ENCODE results near the gene MARCHF2.
"Not testable (repeated sequence)": the region's sequence is repeated elsewhere in the genome, so short reads cannot be mapped to it uniquely, and the experiment has no call there.

Gene MARCHF2

GRCh38 chr19:8399681-8400188 lies 13.4 kb upstream of the MARCHF2 start:
- no peaks in the 10 kb centered on the region for H3K27me3 ChIP-seq (ENCODE audit: control insufficient read depth, insufficient read depth, low read length)
- no peaks in the 10 kb centered on the region for H3K9me3 ChIP-seq (replicated peaks; ENCODE audit: low read length)
- no peak overlapping the region for H3K4me2 ChIP-seq (ENCODE audit: low read length)
- peaks cover 16% of the 10 kb centered on the region for H3K4me1 ChIP-seq (ENCODE audit: control insufficient read depth, insufficient read depth, low read length)
- H3K4me3 ChIP-seq (ENCODE audit: low read length): no peak overlapping the region
- H3K9ac ChIP-seq (ENCODE audit: low read depth, low read length): no peak overlapping the region
- peaks cover 26% of the 10 kb centered on the region for H3K36me3 ChIP-seq (ENCODE audit: insufficient read depth, low read length)

- Histone ChIP-seq H3K4me3 (ENCODE audit: low read length) (no peak overlapping the region), H3K9me3 (replicated peaks; ENCODE audit: low read length) (no peaks in the 10 kb centered on the region), H3K36me3 (ENCODE audit: insufficient read depth, low read length) (peaks cover 31% of the 10 kb centered on the region), H3K4me1 (ENCODE audit: control insufficient read depth, insufficient read depth, low read length) (peaks cover 9% of the 10 kb centered on the region), H3K4me2 (ENCODE audit: low read length) (no peak overlapping the region), H3K9ac (ENCODE audit: low read depth, low read length) (no peak overlapping the region), H3K27me3 (ENCODE audit: control insufficient read depth, insufficient read depth, low read length) (no peaks in the 10 kb centered on the region)
These were observed 11.1 kb upstream of the MARCHF2 start for GRCh38 chr19:8401981-8402411.

DNA sequence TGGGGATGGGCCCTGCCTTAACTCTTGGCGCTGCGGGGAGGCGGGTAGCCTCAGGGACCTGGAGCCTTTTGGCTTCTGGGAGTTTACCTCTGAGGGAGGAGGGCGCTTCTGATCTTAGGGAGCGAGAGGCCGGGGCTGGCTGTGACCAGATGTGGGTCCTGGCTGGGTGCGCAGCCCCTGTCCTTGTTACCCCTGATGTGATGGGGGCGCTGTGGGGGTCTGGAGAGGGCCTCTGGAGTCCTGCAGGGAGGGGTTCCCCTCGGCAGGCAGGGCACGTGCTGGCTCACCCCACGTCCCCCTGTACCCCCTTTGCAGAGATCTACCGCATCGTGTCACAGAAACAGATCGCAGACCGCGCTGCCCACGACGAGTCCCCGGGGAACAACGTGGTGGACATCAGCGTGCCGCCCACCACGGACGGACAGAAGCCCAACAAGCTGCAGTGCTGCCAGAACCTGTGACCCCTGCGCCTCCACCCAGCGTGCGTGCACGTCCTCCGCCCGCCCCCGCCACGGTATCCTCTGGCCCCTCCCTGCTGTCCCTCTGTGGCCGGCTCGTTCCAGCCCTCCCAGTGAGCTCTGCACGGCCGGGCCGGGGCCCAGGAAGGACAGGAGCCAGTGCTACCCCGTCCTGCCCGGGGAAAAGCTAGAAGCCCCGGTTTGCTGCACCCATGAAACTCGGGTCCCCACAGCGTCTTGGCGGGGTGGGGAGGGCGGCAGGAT lies 9.8 kb upstream of the MARCHF2 start:
- Histone ChIP-seq H3K9me3 (replicated peaks; ENCODE audit: low read length) (no peaks in the 10 kb centered on the region), H3K9ac (ENCODE audit: low read depth, low read length) (no peak overlapping the region), H3K4me2 (ENCODE audit: low read length) (no peak overlapping the region), H3K36me3 (ENCODE audit: insufficient read depth, low read length) (peaks cover 31% of the 10 kb centered on the region), H3K27me3 (ENCODE audit: control insufficient read depth, insufficient read depth, low read length) (no peaks in the 10 kb centered on the region), H3K4me1 (ENCODE audit: control insufficient read depth, insufficient read depth, low read length) (no peaks in the 10 kb centered on the region), H3K4me3 (ENCODE audit: low read length) (no peak overlapping the region)

DNA sequence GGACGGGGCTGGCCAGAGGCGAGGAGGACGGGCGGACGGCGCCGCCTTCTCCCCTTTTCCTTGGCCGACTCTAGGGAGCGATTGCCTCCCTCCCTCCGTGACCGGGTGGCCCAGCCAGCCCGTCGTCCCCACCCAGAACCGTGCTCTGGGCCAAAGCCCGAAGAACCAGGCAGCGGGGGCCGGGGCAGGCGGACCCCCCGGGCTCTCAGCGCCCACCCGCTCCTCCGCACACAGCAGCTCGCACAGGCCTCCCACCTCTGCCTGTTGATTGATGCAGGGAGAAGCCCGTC lies 9.3 kb upstream of the MARCHF2 start:
- no peak overlapping the region for H3K9ac ChIP-seq (ENCODE audit: low read depth, low read length)
- H3K4me2 ChIP-seq (ENCODE audit: low read length): no peak overlapping the region
- no peaks in the 10 kb centered on the region for H3K27me3 ChIP-seq (ENCODE audit: control insufficient read depth, insufficient read depth, low read length)
- no peaks in the 10 kb centered on the region for H3K4me1 ChIP-seq (ENCODE audit: control insufficient read depth, insufficient read depth, low read length)
- H3K9me3 ChIP-seq (replicated peaks; ENCODE audit: low read length): no peaks in the 10 kb centered on the region
- H3K4me3 ChIP-seq (ENCODE audit: low read length): no peak overlapping the region
- peaks cover 31% of the 10 kb centered on the region for H3K36me3 ChIP-seq (ENCODE audit: insufficient read depth, low read length)

DNA sequence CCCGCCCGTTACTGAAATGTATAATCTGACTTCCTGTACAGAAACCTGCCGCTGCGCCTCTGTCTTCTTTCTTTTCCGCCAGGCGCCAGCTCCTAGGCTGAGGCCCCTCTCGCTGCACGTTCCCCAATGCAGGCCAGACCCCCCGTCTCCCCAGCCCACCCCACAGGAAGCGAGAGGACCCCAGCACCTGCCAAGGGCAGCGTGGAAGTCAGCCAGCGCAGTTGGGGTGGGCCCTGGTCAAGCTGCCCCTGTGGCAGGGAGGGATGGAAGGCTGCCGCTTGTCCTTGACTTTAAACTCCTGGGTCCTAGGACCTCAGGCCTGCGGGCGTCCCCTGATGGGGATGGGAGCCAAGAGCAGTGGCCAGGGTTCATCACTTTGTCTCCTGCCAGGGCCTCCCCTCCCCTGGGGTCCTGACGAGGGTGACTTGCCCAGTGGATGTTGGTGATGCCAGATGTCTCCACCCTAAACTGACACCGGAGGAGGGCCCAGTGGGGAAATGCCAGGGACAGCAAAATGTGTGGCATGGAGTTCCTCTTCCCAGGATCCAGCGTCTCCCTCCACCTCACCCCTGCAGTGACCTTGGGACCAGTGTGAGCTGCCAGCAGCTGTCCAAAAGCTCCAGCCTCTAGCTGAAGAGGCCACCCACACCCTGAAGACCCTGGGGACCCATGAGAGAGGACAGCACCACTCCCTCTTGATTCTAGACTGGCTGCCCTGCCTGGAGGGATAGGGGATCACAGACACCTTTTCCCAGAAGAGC lies 8.5 kb upstream of the MARCHF2 start:
- Histone ChIP-seq H3K4me3 (ENCODE audit: low read length) (no peak overlapping the region), H3K9ac (ENCODE audit: low read depth, low read length) (no peak overlapping the region), H3K27me3 (ENCODE audit: control insufficient read depth, insufficient read depth, low read length) (no peaks in the 10 kb centered on the region), H3K4me1 (ENCODE audit: control insufficient read depth, insufficient read depth, low read length) (no peaks in the 10 kb centered on the region), H3K4me2 (ENCODE audit: low read length) (no peak overlapping the region), H3K9me3 (replicated peaks; ENCODE audit: low read length) (no peaks in the 10 kb centered on the region), H3K36me3 (ENCODE audit: insufficient read depth, low read length) (peaks cover 27% of the 10 kb centered on the region)

DNA sequence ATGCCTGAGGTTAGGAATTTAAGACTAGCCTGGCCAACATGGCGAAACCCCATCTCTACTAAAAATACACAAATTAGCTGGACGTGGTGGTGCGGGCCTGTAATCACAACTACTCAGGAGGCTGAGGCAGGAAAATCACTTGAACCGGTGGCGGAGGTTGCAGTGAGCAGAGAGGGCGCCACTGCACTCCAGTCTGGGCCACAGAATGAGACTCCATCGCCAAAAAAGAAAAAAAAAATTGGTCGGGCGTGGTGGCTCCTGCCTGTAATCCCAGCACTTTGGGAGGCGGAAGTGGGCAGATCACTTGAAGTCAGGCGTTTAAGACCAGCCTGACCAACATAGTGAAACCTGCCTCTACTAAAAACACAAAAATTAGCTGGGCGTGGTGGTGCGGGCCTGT lies 2.4 kb upstream of the MARCHF2 start:
- H3K27me3 ChIP-seq (ENCODE audit: control insufficient read depth, insufficient read depth, low read length); H3K4me1 ChIP-seq (ENCODE audit: control insufficient read depth, insufficient read depth, low read length); H3K9ac ChIP-seq (ENCODE audit: low read depth, low read length); H3K4me2 ChIP-seq (ENCODE audit: low read length); H3K9me3 ChIP-seq (replicated peaks; ENCODE audit: low read length); H3K4me3 ChIP-seq (ENCODE audit: low read length); H3K36me3 ChIP-seq (ENCODE audit: insufficient read depth, low read length): not testable (repeated sequence)

- no peaks in the 10 kb centered on the region for H3K9me3 ChIP-seq (replicated peaks; ENCODE audit: low read length)
- peaks cover 6% of the 10 kb centered on the region for H3K4me1 ChIP-seq (ENCODE audit: control insufficient read depth, insufficient read depth, low read length)
- H3K36me3 ChIP-seq (ENCODE audit: insufficient read depth, low read length): no peaks in the 10 kb centered on the region
- no peaks in the 10 kb centered on the region for H3K27me3 ChIP-seq (ENCODE audit: control insufficient read depth, insufficient read depth, low read length)
- peak overlapping the region; percentile 85 for H3K4me3 ChIP-seq (ENCODE audit: low read length)
- H3K9ac ChIP-seq (ENCODE audit: low read depth, low read length): peak overlapping the region; percentile 85
- H3K4me2 ChIP-seq (ENCODE audit: low read length): peak overlapping the region; percentile 98
These were observed 507 bp downstream of the MARCHF2 start for GRCh38 chr19:8413629-8413995.

GRCh38 chr19:8416796-8417195 lies 3.7 kb downstream of the MARCHF2 start:
- H3K9ac ChIP-seq (ENCODE audit: low read depth, low read length): no peak overlapping the region
- H3K4me3 ChIP-seq (ENCODE audit: low read length): no peak overlapping the region
- no peaks in the 10 kb centered on the region for H3K9me3 ChIP-seq (replicated peaks; ENCODE audit: low read length)
- peaks cover 6% of the 10 kb centered on the region for H3K4me1 ChIP-seq (ENCODE audit: control insufficient read depth, insufficient read depth, low read length)
- H3K27me3 ChIP-seq (ENCODE audit: control insufficient read depth, insufficient read depth, low read length): no peaks in the 10 kb centered on the region
- H3K36me3 ChIP-seq (ENCODE audit: insufficient read depth, low read length): no peaks in the 10 kb centered on the region
- no peak overlapping the region for H3K4me2 ChIP-seq (ENCODE audit: low read length)

DNA sequence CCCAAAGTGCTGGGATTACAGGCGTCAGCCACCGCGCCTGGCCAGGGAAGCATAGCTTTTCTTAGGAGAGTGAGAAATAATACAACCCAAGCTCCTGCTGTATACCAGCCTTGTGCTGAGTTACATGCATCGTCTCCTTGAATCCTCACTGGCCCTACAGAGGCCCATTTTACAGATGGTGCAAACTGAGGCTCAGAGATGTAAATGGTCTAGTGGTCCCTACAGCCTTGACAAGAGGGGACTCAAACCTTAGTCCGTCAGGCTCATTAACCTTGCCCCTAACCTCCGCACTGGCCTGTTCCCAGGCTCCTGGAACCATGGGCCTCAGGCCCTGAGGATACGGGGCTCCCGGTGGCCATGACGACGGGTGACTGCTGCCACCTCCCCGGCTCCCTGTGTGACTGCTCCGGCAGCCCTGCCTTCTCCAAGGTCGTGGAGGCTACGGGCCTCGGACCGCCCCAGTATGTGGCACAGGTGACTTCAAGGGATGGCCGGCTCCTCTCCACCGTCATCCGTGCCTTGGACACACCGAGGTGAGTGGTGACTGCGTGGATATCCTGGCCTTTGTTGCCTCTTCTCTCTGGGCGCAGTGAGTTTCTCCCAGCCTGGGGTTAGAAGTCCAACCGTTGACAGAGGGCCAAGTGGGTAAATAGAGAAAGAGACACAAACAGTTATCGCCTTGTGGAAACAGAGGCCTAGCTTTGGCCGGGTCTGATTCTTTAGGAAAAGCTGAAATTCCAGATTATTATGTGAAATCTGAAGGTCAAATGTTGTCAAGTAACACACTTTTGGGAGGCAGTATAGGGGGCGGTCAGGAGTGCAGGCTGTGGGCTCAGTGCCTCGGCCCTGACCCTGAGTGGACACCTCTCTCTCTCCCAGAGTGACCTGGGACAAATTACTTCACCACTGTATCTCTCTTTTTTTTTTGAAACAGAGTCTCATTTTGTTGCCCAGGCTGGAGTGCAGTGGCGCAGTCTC lies 8.7 kb downstream of the MARCHF2 start:
- no peaks in the 10 kb centered on the region for H3K9me3 ChIP-seq (replicated peaks; ENCODE audit: low read length)
- no peaks in the 10 kb centered on the region for H3K36me3 ChIP-seq (ENCODE audit: insufficient read depth, low read length)
- H3K27me3 ChIP-seq (ENCODE audit: control insufficient read depth, insufficient read depth, low read length): no peaks in the 10 kb centered on the region
- no peak overlapping the region for H3K4me2 ChIP-seq (ENCODE audit: low read length)
- no peak overlapping the region for H3K9ac ChIP-seq (ENCODE audit: low read depth, low read length)
- no peak overlapping the region for H3K4me3 ChIP-seq (ENCODE audit: low read length)
- H3K4me1 ChIP-seq (ENCODE audit: control insufficient read depth, insufficient read depth, low read length): peaks cover 17% of the 10 kb centered on the region

DNA sequence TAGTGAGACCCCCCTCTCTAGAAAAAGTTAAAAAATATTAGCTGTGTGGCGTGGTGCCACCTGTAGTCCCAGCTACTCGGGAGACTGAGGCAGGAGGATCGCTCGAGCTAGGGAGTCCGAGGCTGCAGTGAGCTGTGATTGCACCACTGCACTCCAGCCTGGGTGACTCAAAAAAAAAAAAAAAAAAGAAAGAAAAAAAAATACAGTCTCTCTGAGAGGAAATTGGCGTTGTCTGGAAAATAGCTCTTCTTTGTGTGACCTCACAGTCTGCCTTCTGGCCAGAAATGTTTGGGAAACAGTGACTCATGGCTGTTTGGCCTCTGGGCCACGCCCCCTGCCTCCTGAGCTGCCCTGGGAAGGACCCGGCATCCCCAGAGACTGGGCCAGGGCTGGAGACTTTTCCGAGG lies 10.7 kb downstream of the MARCHF2 start:
- Histone ChIP-seq H3K36me3 (ENCODE audit: insufficient read depth, low read length) (no peaks in the 10 kb centered on the region), H3K4me3 (ENCODE audit: low read length) (peak overlapping the region; percentile 7), H3K4me2 (ENCODE audit: low read length) (peak overlapping the region; percentile 71), H3K9me3 (replicated peaks; ENCODE audit: low read length) (no peaks in the 10 kb centered on the region), H3K9ac (ENCODE audit: low read depth, low read length) (peak overlapping the region; percentile 49), H3K4me1 (ENCODE audit: control insufficient read depth, insufficient read depth, low read length) (peaks cover 17% of the 10 kb centered on the region), H3K27me3 (ENCODE audit: control insufficient read depth, insufficient read depth, low read length) (no peaks in the 10 kb centered on the region)

DNA sequence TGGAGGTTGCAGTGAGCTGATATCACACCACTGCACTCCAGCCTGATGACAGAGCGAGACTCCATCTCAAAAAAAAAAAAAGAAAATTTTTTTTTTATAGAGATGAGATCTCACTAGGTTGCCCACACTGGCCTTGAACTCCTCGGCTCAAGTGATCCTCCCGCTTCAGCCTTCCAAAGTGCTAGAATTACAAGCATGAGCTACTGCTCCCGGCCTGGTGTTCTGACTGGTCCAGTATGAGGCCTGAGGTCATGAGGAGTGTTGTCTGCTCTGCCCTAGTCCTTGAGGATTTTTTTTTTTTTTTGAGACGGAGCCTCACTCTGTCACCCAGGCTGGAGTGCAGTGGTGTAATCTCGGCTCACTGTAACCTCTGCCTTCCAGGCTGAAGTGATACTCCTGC lies 12.2 kb downstream of the MARCHF2 start:
- H3K4me3 ChIP-seq (ENCODE audit: low read length); H3K9ac ChIP-seq (ENCODE audit: low read depth, low read length); H3K36me3 ChIP-seq (ENCODE audit: insufficient read depth, low read length); H3K9me3 ChIP-seq (replicated peaks; ENCODE audit: low read length); H3K27me3 ChIP-seq (ENCODE audit: control insufficient read depth, insufficient read depth, low read length); H3K4me2 ChIP-seq (ENCODE audit: low read length): not testable (repeated sequence)
- peaks cover 17% of the 10 kb centered on the region for H3K4me1 ChIP-seq (ENCODE audit: control insufficient read depth, insufficient read depth, low read length)
